K562 (cell line): Measurements from ENCODE around the gene FBXO11. TPM values are rescaled to one million over a fixed set of nuclear protein-coding genes. Genes with fewer than 3 reads are reported as not detected.

Source experiments
- ATF3 ChIP-seq, 2 experiments: fragments of 450-650 bp in 1 of 2; sonication (generic) in 1 of 2; formaldehyde crosslinking in 1 of 2; IDR thresholded peaks in 1 of 2; conservative IDR thresholded peaks in 1 of 2; 2 replicates each; pipeline versions ENCODE4 v1.6.1 to v1.8.1; 2016 to 2023; ENCODE audit warnings: mild to moderate bottlenecking in 2 of 2, moderate library complexity in 2 of 2, inconsistent platforms in 1 of 2, missing genetic modification reagents in 1 of 2
- E2F3 ChIP-seq: fragments of 250-450 bp; sonication (Bioruptor Pico); IDR thresholded peaks from 2 replicates; pipeline ENCODE4 v1.4.0; 2020; ENCODE audit warnings: mild to moderate bottlenecking
- ELK3 ChIP-seq: fragments of 450-650 bp; formaldehyde crosslinking; IDR thresholded peaks from 2 replicates; pipeline ENCODE4 v1.4.0; 2020; ENCODE audit warnings: mild to moderate bottlenecking
- ETS1 ChIP-seq: conservative IDR thresholded peaks from 2 replicates; pipeline ENCODE4 v1.6.1; 2011; ENCODE audit warnings: low read depth, mild to moderate bottlenecking, low read length; ENCODE audit not compliant: control insufficient read depth
- FOXM1 ChIP-seq, 2 experiments: fragments of 450-650 bp in 1 of 2; sonication (generic) in 1 of 2; formaldehyde crosslinking in 1 of 2; IDR thresholded peaks; 2 replicates each; pipeline versions ENCODE4 v1.6.1 to v1.9.0; 2017 to 2022; ENCODE audit warnings: low read depth in 2 of 2, mild to moderate bottlenecking in 2 of 2, missing genetic modification reagents in 1 of 2, moderate library complexity in 1 of 2
- KAT8 ChIP-seq: fragments of 450-650 bp; IDR thresholded peaks from 2 replicates; pipeline ENCODE4 v1.6.1; 2016; ENCODE audit warnings: low read depth, mild to moderate bottlenecking
- L3MBTL2 ChIP-seq: fragments of 450-650 bp; IDR thresholded peaks from 2 replicates; pipeline ENCODE4 v1.6.1; 2016; ENCODE audit warnings: mild to moderate bottlenecking, moderate library complexity
- MAFF ChIP-seq: IDR thresholded peaks from 2 replicates; pipeline ENCODE4 v1.6.1; 2012; ENCODE audit warnings: low read length, improper control_type of control experiment
- MECOM ChIP-seq: fragments of 250-450 bp; sonication (Bioruptor Pico); IDR thresholded peaks from 2 replicates; pipeline ENCODE4 v1.8.0; 2022; ENCODE audit warnings: inconsistent platforms
- NCOA1 ChIP-seq: fragments of 450-650 bp; IDR thresholded peaks from 2 replicates; pipeline ENCODE4 v1.6.1; 2016; ENCODE audit warnings: low read depth
- POU5F1 ChIP-seq: fragments of 150-350 bp; IDR thresholded peaks from 2 replicates; pipeline ENCODE4 v1.6.1; 2014; ENCODE audit warnings: borderline replicate concordance, low read length, low read depth, mild to moderate bottlenecking; ENCODE audit not compliant: partially characterized antibody
- TAF1 ChIP-seq: IDR thresholded peaks from 2 replicates; pipeline ENCODE4 v1.6.1; 2011; ENCODE audit warnings: mild to moderate bottlenecking, low read length, moderate library complexity; ENCODE audit not compliant: insufficient read depth, control insufficient read depth, severe bottlenecking; ENCODE audit errors: extremely low read depth
- TCFL5 ChIP-seq: fragments of 250-450 bp; sonication (Bioruptor Pico); conservative IDR thresholded peaks from 2 replicates; pipeline ENCODE4 v1.6.1; 2021; ENCODE audit warnings: mild to moderate bottlenecking, moderate library complexity, matching md5 sums
- ZBTB12 ChIP-seq: fragments of 250-450 bp; sonication (Bioruptor Pico); IDR thresholded peaks from 2 replicates; pipeline ENCODE4 v1.4.0; 2020
- ZNF609 ChIP-seq: sonication (generic); formaldehyde crosslinking; IDR thresholded peaks from 2 replicates; pipeline ENCODE4 v1.8.1; 2023; ENCODE audit warnings: missing genetic modification reagents, mild to moderate bottlenecking, borderline replicate concordance
- ZZZ3 ChIP-seq: fragments of 450-650 bp; IDR thresholded peaks from 2 replicates; pipeline ENCODE4 v1.6.1; 2016; ENCODE audit warnings: antibody characterized with exemption, mild to moderate bottlenecking, moderate library complexity
- polyA plus RNA-seq, 8 experiments: library from polyadenylated mRNA; depleted of rRNA in 4 of 8; stranded (reverse) in 5 of 8; unstranded in 3 of 8; fragments of >200 nt; fragmentation: Nextera tagmentation in 2 of 8; fragmentation: Illumina TruSeq in 1 of 8; extraction: Ambion mirVana in 2 of 8; extraction: Trizol in 1 of 8; gene quantifications; 2 replicates each; pipeline versions ENCODE4 v1.2.1 to v1.2.3, GENCODE V29; 2011 to 2014; ENCODE audit warnings: inconsistent platforms in 1 of 8, missing spikeins in 1 of 8
- total RNA-seq, 7 experiments: library from RNA; depleted of rRNA in 6 of 7; stranded (reverse); fragments of >200 nt in 6 of 7; fragmentation: Illumina TruSeq in 2 of 7; extraction: Trizol in 2 of 7; gene quantifications; 2 replicates each; pipeline versions ENCODE4 v1.2.1 to v1.2.3, GENCODE V29; 2011 to 2021; ENCODE audit warnings: low replicate concordance in 1 of 7

FBXO11 gene
- total and polyA plus RNA-seq, 9 of the 15 experiments (the other 6 are each of a cell fraction or from before 2014, with no cell fraction given) = 8.8 to 44.5 (median 24.1) TPM

GRCh38 chr2:47907039-47907781 lies 912 bp upstream of the FBXO11 start (continued):
- TF ChIP-seq ZNF609 (CRISPR knock-in tag) (no peak), KAT8 (no peak), ELK3 (CRISPR knock-in tag) (no peak), ZBTB12 (CRISPR knock-in tag) (0 out of 2 replicates have a peak, but pooled peaks have one; percentile 0), E2F3 (CRISPR knock-in tag) (no peak), NCOA1 (no peak), ATF3 (IDR thresholded peaks at IDR 0.05) (no peak), ATF3 (CRISPR knock-in tag; conservative IDR thresholded peaks at IDR 0.05) (no peak), TCFL5 (CRISPR knock-in tag) (no peak), FOXM1 (IDR thresholded peaks at IDR 0.05; ENCODE audit: low read depth) (peak; percentile 26; the same call in 1 of the 2 replicates), FOXM1 (CRISPR knock-in tag; IDR thresholded peaks at IDR 0.05; ENCODE audit: low read depth) (no peak), TAF1 (no peak), ETS1 (no peak), MECOM (0 out of 2 replicates have a peak, but pooled peaks have one; percentile 45), MAFF (no peak), ZZZ3 (peak; percentile 23; the same call in 1 of the 2 replicates), POU5F1 (no peak), L3MBTL2 (peak; percentile 23; the same call in 1 of the 2 replicates)
